ENCODE data around the gene VWA3A.
"Not testable (repeated sequence)": the region's sequence is repeated elsewhere in the genome, so short reads cannot be mapped to it uniquely, and the experiment has no call there.

VWA3A gene

GRCh38 chr16:22139008-22139407, 46.7 kb downstream of the VWA3A start:
- DNase-seq, result no peak

GRCh38 chr16:22139732-22140131, 47.4 kb downstream of the VWA3A start:
- no peak for DNase-seq

GRCh38 chr16:22141767-22142166, 49.4 kb downstream of the VWA3A start:
- DNase-seq, result no peak

GRCh38 chr16:22144520-22144919, 52.2 kb downstream of the VWA3A start:
- no peak for DNase-seq

GRCh38 chr16:22147853-22148252, 55.5 kb downstream of the VWA3A start:
- no peak for DNase-seq

GRCh38 chr16:22151246-22151998, 59.1 kb downstream of the VWA3A start:
- no peak for DNase-seq

- DNase-seq, result no peak
Observed at GRCh38 chr16:22152316-22152715, 60.0 kb downstream of the VWA3A start.

GRCh38 chr16:22153078-22153477, 60.7 kb downstream of the VWA3A start:
- not testable (repeated sequence) for DNase-seq

- DNase-seq, result no peak
Observed at GRCh38 chr16:22161401-22161800, 69.1 kb downstream of the VWA3A start.

- peak; percentile 44 to 59 for DNase-seq
Observed at GRCh38 chr16:22161999-22162655, 69.8 kb downstream of the VWA3A start, which contains the start of gene SDR42E2. Gene SDR42E2, plus strand, starts transcription at chr16:22162506. Its CDS starts 3,077 bp downstream, at chr16:22165583.

- no peak for DNase-seq
Observed at GRCh38 chr16:22162656-22163009, 70.3 kb downstream of the VWA3A start.

GRCh38 chr16:22163806-22164205, 71.5 kb downstream of the VWA3A start:
- no peak for DNase-seq

- no peak for DNase-seq
Observed at GRCh38 chr16:22164482-22164881, 72.1 kb downstream of the VWA3A start.

GRCh38 chr16:22165508-22166285, 73.4 kb downstream of the VWA3A start:
- DNase-seq, result no peak

- no peak for DNase-seq
Observed at GRCh38 chr16:22171953-22172352, 79.6 kb downstream of the VWA3A start.

- not testable (repeated sequence) for DNase-seq
Observed at GRCh38 chr16:22172642-22173041, 80.3 kb downstream of the VWA3A start.

GRCh38 chr16:22174642-22175041, 82.3 kb downstream of the VWA3A start:
- no peak for DNase-seq

GRCh38 chr16:22177968-22178930, 85.9 kb downstream of the VWA3A start:
- no peak for DNase-seq

- no peak for DNase-seq
Observed at GRCh38 chr16:22181426-22181825, 89.1 kb downstream of the VWA3A start.

GRCh38 chr16:22181843-22182242, 89.5 kb downstream of the VWA3A start:
- no peak for DNase-seq

- no peak for DNase-seq
Observed at GRCh38 chr16:22183335-22183734, 91.0 kb downstream of the VWA3A start.

- no peak for DNase-seq
Observed at GRCh38 chr16:22183901-22184614, 91.7 kb downstream of the VWA3A start.
